ENCODE measurements around the gene DPH2.

The DPH2 gene

GRCh38 chr1:43969746-43970466 lies at the start of gene DPH2:
TSS of gene DPH2 (plus strand) at chr1:43970010. CDS start at chr1:43970176, 166 bp downstream.
- DNase-seq (ENCODE audit: low spot score), result peak; percentile 94

- no peak for DNase-seq (ENCODE audit: low spot score)
These were observed 48.8 kb upstream of the DPH2 start for GRCh38 chr1:43921022-43921421.

- no peak for DNase-seq (ENCODE audit: low spot score)
These were observed 45.3 kb upstream of the DPH2 start for GRCh38 chr1:43924516-43924915.

GRCh38 chr1:43925846-43926245 lies 44.0 kb upstream of the DPH2 start:
- DNase-seq (ENCODE audit: low spot score), result no peak

GRCh38 chr1:43930168-43930948 lies 39.5 kb upstream of the DPH2 start:
- DNase-seq (ENCODE audit: low spot score), result no peak

GRCh38 chr1:43930949-43931275 lies 38.9 kb upstream of the DPH2 start:
- no peak for DNase-seq (ENCODE audit: low spot score)

- no peak for DNase-seq (ENCODE audit: low spot score)
These were observed 37.8 kb upstream of the DPH2 start for GRCh38 chr1:43931711-43932660.

- no peak for DNase-seq (ENCODE audit: low spot score)
These were observed 36.9 kb upstream of the DPH2 start for GRCh38 chr1:43932786-43933385.

- DNase-seq (ENCODE audit: low spot score), result no peak
These were observed 36.3 kb upstream of the DPH2 start, which contains the start of gene ARTN for GRCh38 chr1:43933386-43934100. TSS of gene ARTN (plus strand) at chr1:43933801. CDS start at chr1:43935657, 1,856 bp downstream.

GRCh38 chr1:43934101-43934985 lies 35.5 kb upstream of the DPH2 start:
- peak; percentile 36 for DNase-seq (ENCODE audit: low spot score)

GRCh38 chr1:43934986-43935324 lies 34.9 kb upstream of the DPH2 start:
- DNase-seq (ENCODE audit: low spot score), result no peak

GRCh38 chr1:43935711-43936427 lies 33.9 kb upstream of the DPH2 start:
- no peak for DNase-seq (ENCODE audit: low spot score)

- no peak for DNase-seq (ENCODE audit: low spot score)
These were observed 33.2 kb upstream of the DPH2 start for GRCh38 chr1:43936431-43937151.

- DNase-seq (ENCODE audit: low spot score), result no peak
These were observed 32.5 kb upstream of the DPH2 start for GRCh38 chr1:43937179-43937865.

GRCh38 chr1:43938383-43938782 lies 31.4 kb upstream of the DPH2 start:
- DNase-seq (ENCODE audit: low spot score), result no peak

GRCh38 chr1:43938892-43939587 lies 30.8 kb upstream of the DPH2 start:
- DNase-seq (ENCODE audit: low spot score), result no peak

- DNase-seq (ENCODE audit: low spot score), result no peak
These were observed 27.4 kb upstream of the DPH2 start for GRCh38 chr1:43942411-43942810.

GRCh38 chr1:43944860-43945259 lies 24.9 kb upstream of the DPH2 start:
- no peak for DNase-seq (ENCODE audit: low spot score)
